SK-N-SH (cell line): ENCODE data around the gene EXOC3L1. TPM values are rescaled to one million over a fixed set of nuclear protein-coding genes. Genes with fewer than 3 reads are reported as not detected.

Experiments
- CTCF ChIA-PET: fragments of 300-600, 350-600 bp; formaldehyde crosslinking; extraction: SDS; loops from one replicate; lab custom pipeline; 2021; lab: Yijun Ruan, JAX
- POLR2A ChIA-PET: fragments of 350-600 bp; sonication (Branson Sonifier 250); formaldehyde crosslinking; extraction: SDS; loops from one replicate; lab custom pipeline; 2020; ENCODE audit warnings: antibody characterized with exemption, inconsistent platforms; lab: Yijun Ruan, JAX
- DNase-seq: peaks from one replicate; pipeline ENCODE4 v3.0.0; 2012
- H2AFZ ChIP-seq: fragments of 200-600 bp; sonication (generic); 2 replicates; pipeline ENCODE4 v1.8.1; 2016; ENCODE audit warnings: antibody characterized with exemption, mild to moderate bottlenecking, low read depth
- H3F3A ChIP-seq: fragments of 200-600 bp; sonication (generic); replicated peaks from 2 replicates; pipeline ENCODE3; 2016; ENCODE audit warnings: antibody characterized with exemption, mild to moderate bottlenecking; ENCODE audit not compliant: insufficient read depth
- H3K27ac ChIP-seq, 2 experiments: fragments of 200-500 bp in 1 of 2; fragments of 200-600 bp in 1 of 2; sonication (Bioruptor generic) in 1 of 2; sonication (generic), shearing (Covaris generic) in 1 of 2; 2 replicates each; pipeline versions ENCODE4 v1.5.1 to v1.6.1; 2014 to 2016; ENCODE audit warnings: low read depth in 2 of 2, inconsistent platforms in 1 of 2, low read length in 1 of 2, mild to moderate bottlenecking in 1 of 2, mixed read lengths in 1 of 2
- H3K27me3 ChIP-seq: fragments of 200-600 bp; sonication (generic), shearing (Covaris generic); 2 replicates; pipeline ENCODE4 v1.6.1; 2016; ENCODE audit warnings: mixed run types; ENCODE audit not compliant: insufficient read depth
- H3K36me3 ChIP-seq, 2 experiments: fragments of 200-500 bp in 1 of 2; fragments of 200-600 bp in 1 of 2; sonication (Bioruptor generic) in 1 of 2; sonication (generic) in 1 of 2; replicated peaks in 1 of 2; 2 replicates each; pipeline versions ENCODE3 to v1.5.1; 2014 to 2016; ENCODE audit warnings: low read length in 1 of 2, mild to moderate bottlenecking in 1 of 2; ENCODE audit not compliant: insufficient read depth in 2 of 2, control insufficient read depth in 1 of 2
- H3K4me1 ChIP-seq, 2 experiments: fragments of 200-500 bp in 1 of 2; fragments of 200-600 bp in 1 of 2; sonication (Bioruptor generic) in 1 of 2; sonication (generic), shearing (Covaris generic) in 1 of 2; 2 replicates each; pipeline versions ENCODE4 v1.5.1 to v1.6.1; 2014 to 2016; ENCODE audit warnings: low read depth in 1 of 2, low read length in 1 of 2, mixed run types in 1 of 2; ENCODE audit not compliant: insufficient read depth in 2 of 2, control insufficient read depth in 1 of 2
- H3K4me2 ChIP-seq: fragments of 200-600 bp; sonication (generic), shearing (Covaris generic); 2 replicates; pipeline ENCODE4 v1.6.1; 2017; ENCODE audit warnings: mixed run types
- H3K4me3 ChIP-seq, 2 experiments: fragments of 200-500 bp in 1 of 2; fragments of 200-600 bp in 1 of 2; sonication (Bioruptor generic) in 1 of 2; sonication (generic), shearing (Covaris generic) in 1 of 2; 2 replicates each; pipeline versions ENCODE4 v1.5.1 to v1.8.1; 2014 to 2016; ENCODE audit warnings: low read depth in 2 of 2, inconsistent platforms in 1 of 2, low read length in 1 of 2, mild to moderate bottlenecking in 1 of 2, mixed read lengths in 1 of 2, moderate library complexity in 1 of 2
- H3K79me2 ChIP-seq: fragments of 200-600 bp; sonication (generic); 2 replicates; pipeline ENCODE4 v1.8.1; 2017; ENCODE audit warnings: mild to moderate bottlenecking; ENCODE audit not compliant: insufficient read depth
- H3K9ac ChIP-seq: fragments of 200-600 bp; sonication (generic); 2 replicates; pipeline ENCODE4 v1.6.1; 2017; ENCODE audit warnings: mixed run types
- H3K9me2 ChIP-seq: fragments of 200-600 bp; sonication (generic); 2 replicates; pipeline ENCODE4 v1.6.1; 2017; ENCODE audit warnings: mixed run types
- H3K9me3 ChIP-seq: fragments of 200-600 bp; sonication (generic); 2 replicates; pipeline ENCODE4 v1.6.1; 2017; ENCODE audit warnings: mixed run types, mild to moderate bottlenecking, moderate library complexity
- H4K20me1 ChIP-seq: fragments of 200-600 bp; sonication (generic); 2 replicates; pipeline ENCODE4 v1.6.1; 2017; ENCODE audit warnings: mild to moderate bottlenecking, mixed run types; ENCODE audit not compliant: insufficient read depth
- GABPA ChIP-seq: IDR thresholded peaks from 2 replicates; pipeline ENCODE4 v1.4.0; 2012; ENCODE audit warnings: low read depth, mild to moderate bottlenecking
- PBX3 ChIP-seq: IDR thresholded peaks from 2 replicates; pipeline ENCODE4; 2012
- POLR2AphosphoS5 ChIP-seq: IDR thresholded peaks from 2 replicates; pipeline ENCODE4 v1.6.1; 2012; ENCODE audit warnings: low read depth, low read length
- RAD21 ChIP-seq: IDR thresholded peaks from 2 replicates; pipeline ENCODE4 v1.6.1; 2012; ENCODE audit warnings: mild to moderate bottlenecking, low read length
- SIN3A ChIP-seq: IDR thresholded peaks from 2 replicates; pipeline ENCODE4 v1.6.1; 2012; ENCODE audit warnings: low read depth, mild to moderate bottlenecking, low read length, moderate library complexity, borderline replicate concordance
- WGBS: methylation state at CpG from one replicate; pipeline ENCODE4 v1.1.6; 2017; ENCODE audit warnings: low lambda C conversion rate; 5-methylcytosine and 5-hydroxymethylcytosine counted together
- polyA plus RNA-seq, 3 experiments: library from polyadenylated mRNA; depleted of rRNA; stranded (reverse); fragments of >200 nt; gene quantifications; 2 replicates each; pipeline ENCODE4 v1.2.3, GENCODE V29; 2012
- TF ChIP-seq, protein P1 (sequence below): fragments of 200-600 bp; sonication (generic); IDR thresholded peaks from 2 replicates; pipeline ENCODE4 v1.6.1; 2017; ENCODE audit warnings: antibody characterized with exemption, mild to moderate bottlenecking, moderate library complexity

EXOC3L1 gene
- polyA plus RNA-seq, 1 of the 3 experiments (the other 2 are of a cell fraction) = 0.46 TPM

- H3K4me3 ChIP-seq = no peak within 1 kb of the TSS
- DNase-seq = peak; percentile 72
- H3K4me2 ChIP-seq = no peak within 1 kb of the TSS
- no peaks in the 10 kb centered on the region for H3K9me2 ChIP-seq
- no peak for TF ChIP-seq SIN3A
- TF ChIP-seq PBX3 = no peak
- peaks cover 1% of the 10 kb centered on the region for H4K20me1 ChIP-seq
- peaks cover 31% of the 10 kb centered on the region for H3F3A ChIP-seq
- 93% methylated on average over 35 of the region's 61 CpGs for WGBS
- H3K9me3 ChIP-seq = no peaks in the 10 kb centered on the region
- no peak within 1 kb of the TSS; a peak in 1 of 4 replicates for H3K27ac ChIP-seq
- no peaks in the 10 kb centered on the region for H3K27me3 ChIP-seq
- ChIA-PET POLR2A (interaction anchor here (1.2 to 1.4 kb wide), 2 partner anchors 9 to 29 kb away, joined by 3 to 4 read pairs; partner anchors contain the start of gene NOL3), CTCF (interaction anchor here (1.0 to 2.5 kb wide), 5 partner anchors 11 to 304 kb away, joined by 3 to 8 read pairs (median 4); partner anchors contain the start of genes KCTD19 and LRRC36)
- no peak within 1 kb of the TSS for H3K9ac ChIP-seq
- H3K79me2 ChIP-seq = peaks cover 25% of the 10 kb centered on the region; the same call in 1 of the 2 replicates
- peaks cover 34 to 84% of the 10 kb centered on the region in 2 experiments for H3K36me3 ChIP-seq
- H3K4me1 ChIP-seq = peaks cover 0 to 4% of the 10 kb centered on the region in 2 experiments; a peak in 1 of 4 replicates
- H2AFZ ChIP-seq = no peak within 1 kb of the TSS
These were observed 9.3 kb upstream of the EXOC3L1 start, which contains the start of gene ELMO3 for GRCh38 chr16:67199011-67199807. Gene ELMO3 (plus strand): TSS chr16:67199131. CDS start chr16:67199327, 196 bp downstream.

GRCh38 chr16:67198238-67198734, 8.3 kb upstream of the EXOC3L1 start:
- H3K9me3 ChIP-seq = no peaks in the 10 kb centered on the region
- no peak overlapping the region; a peak in 1 of 4 replicates for H3K27ac ChIP-seq
- H3K4me2 ChIP-seq = no peak overlapping the region
- H3K79me2 ChIP-seq = peaks cover 34% of the 10 kb centered on the region
- peaks cover 10% of the 10 kb centered on the region for H4K20me1 ChIP-seq
- ChIA-PET POLR2A (interaction anchor here (0.9 to 1.7 kb wide), 7 partner anchors 8 to 50 kb away, joined by 3 to 8 read pairs (median 4); partner anchors contain the start of genes NOL3 and SLC9A5), CTCF (interaction anchor here (1.1 to 2.5 kb wide), 15 partner anchors 9 to 244 kb away, joined by 3 to 8 read pairs (median 4); partner anchors contain the start of genes B3GNT9, CES3, EXOC3L1 and KCTD19)
- H2AFZ ChIP-seq = no peak overlapping the region
- no peaks in the 10 kb centered on the region for H3K9me2 ChIP-seq
- peaks cover 3 to 13% of the 10 kb centered on the region in 2 experiments; a peak in 3 of 4 replicates for H3K4me1 ChIP-seq
- WGBS = 78% methylated on average over 9 of the region's 12 CpGs
- peaks cover 31% of the 10 kb centered on the region for H3F3A ChIP-seq
- H3K27me3 ChIP-seq = no peaks in the 10 kb centered on the region
- no peak overlapping the region for H3K4me3 ChIP-seq
- H3K36me3 ChIP-seq = peaks cover 34 to 85% of the 10 kb centered on the region in 2 experiments
- TF ChIP-seq RAD21 = 0 out of 2 replicates have a peak, but pooled peaks have one; percentile 20
- TF ChIP-seq, protein P1, sequence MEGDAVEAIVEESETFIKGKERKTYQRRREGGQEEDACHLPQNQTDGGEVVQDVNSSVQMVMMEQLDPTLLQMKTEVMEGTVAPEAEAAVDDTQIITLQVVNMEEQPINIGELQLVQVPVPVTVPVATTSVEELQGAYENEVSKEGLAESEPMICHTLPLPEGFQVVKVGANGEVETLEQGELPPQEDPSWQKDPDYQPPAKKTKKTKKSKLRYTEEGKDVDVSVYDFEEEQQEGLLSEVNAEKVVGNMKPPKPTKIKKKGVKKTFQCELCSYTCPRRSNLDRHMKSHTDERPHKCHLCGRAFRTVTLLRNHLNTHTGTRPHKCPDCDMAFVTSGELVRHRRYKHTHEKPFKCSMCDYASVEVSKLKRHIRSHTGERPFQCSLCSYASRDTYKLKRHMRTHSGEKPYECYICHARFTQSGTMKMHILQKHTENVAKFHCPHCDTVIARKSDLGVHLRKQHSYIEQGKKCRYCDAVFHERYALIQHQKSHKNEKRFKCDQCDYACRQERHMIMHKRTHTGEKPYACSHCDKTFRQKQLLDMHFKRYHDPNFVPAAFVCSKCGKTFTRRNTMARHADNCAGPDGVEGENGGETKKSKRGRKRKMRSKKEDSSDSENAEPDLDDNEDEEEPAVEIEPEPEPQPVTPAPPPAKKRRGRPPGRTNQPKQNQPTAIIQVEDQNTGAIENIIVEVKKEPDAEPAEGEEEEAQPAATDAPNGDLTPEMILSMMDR = peak; percentile 60
- TF ChIP-seq POLR2AphosphoS5 = 0 out of 2 replicates have a peak, but pooled peaks have one; percentile 16
- TF ChIP-seq GABPA = no peak
- H3K9ac ChIP-seq = no peak overlapping the region
- DNase-seq = peak; percentile 81
